Parathyroid adenoma (tissue), 2 donors: Measurements from ENCODE around the gene ADAM22.

Source experiments
- H2AFZ ChIP-seq: fragments of 300-600 bp; sonication (generic); one replicate; pipeline ENCODE4 v1.7.0; 2017; ENCODE audit warnings: antibody characterized with exemption, mild to moderate bottlenecking
- H3K27ac ChIP-seq: fragments of 300-600 bp; sonication (generic); one replicate; pipeline ENCODE4 v1.7.0; 2017
- H3K27me3 ChIP-seq: fragments of 300-600 bp; sonication (generic); one replicate; pipeline ENCODE4 v1.7.0; 2017; ENCODE audit warnings: low read length; ENCODE audit not compliant: control insufficient read depth, insufficient read depth
- H3K36me3 ChIP-seq: fragments of 300-600 bp; sonication (generic); one replicate; pipeline ENCODE4 v1.7.0; 2017; ENCODE audit warnings: low read length; ENCODE audit not compliant: control insufficient read depth, insufficient read depth
- H3K4me1 ChIP-seq: fragments of 300-600 bp; sonication (generic); one replicate; pipeline ENCODE4 v1.7.0; 2017; ENCODE audit warnings: control low read depth
- H3K4me2 ChIP-seq: fragments of 300-600 bp; sonication (generic); one replicate; pipeline ENCODE4 v1.7.0; 2017; ENCODE audit warnings: low read length
- H3K4me3 ChIP-seq: fragments of 300-600 bp; sonication (generic); one replicate; pipeline ENCODE4 v1.7.0; 2017; ENCODE audit warnings: low read depth, low read length
- H3K79me2 ChIP-seq: fragments of 300-600 bp; sonication (generic); one replicate; pipeline ENCODE4 v1.7.0; 2017; ENCODE audit warnings: control low read depth
- H3K9ac ChIP-seq: fragments of 300-600 bp; sonication (generic); one replicate; pipeline ENCODE4 v1.7.0; 2017; ENCODE audit warnings: mild to moderate bottlenecking
- H3K9me3 ChIP-seq: fragments of 300-600 bp; sonication (generic); one replicate; pipeline ENCODE4 v1.7.0; 2017; ENCODE audit warnings: low read length; ENCODE audit not compliant: control insufficient read depth
- CTCF ChIP-seq: fragments of 300-600 bp; sonication (generic); IDR thresholded peaks from one replicate; pipeline ENCODE4 v1.7.0; 2017; ENCODE audit warnings: antibody characterized with exemption, mild to moderate bottlenecking
- donor health status: primary hyperparathyroidism.

Gene ADAM22

GRCh38 chr7:88204525-88205110 lies 270.6 kb downstream of the ADAM22 start:
- H3K4me2 ChIP-seq = no peak overlapping the region
- no peak for TF ChIP-seq CTCF

GRCh38 chr7:88205179-88205578 lies 271.1 kb downstream of the ADAM22 start:
- no peak overlapping the region for H3K9ac ChIP-seq
- H2AFZ ChIP-seq = no peak overlapping the region
- TF ChIP-seq CTCF = no peak
- no peaks in the 10 kb centered on the region for H3K4me1 ChIP-seq
- no peaks in the 10 kb centered on the region for H3K79me2 ChIP-seq
- H3K9me3 ChIP-seq = no peaks in the 10 kb centered on the region
- H3K36me3 ChIP-seq = no peaks in the 10 kb centered on the region
- no peak overlapping the region for H3K4me3 ChIP-seq
- H3K4me2 ChIP-seq = no peak overlapping the region
- no peak overlapping the region for H3K27ac ChIP-seq
- H3K27me3 ChIP-seq = no peaks in the 10 kb centered on the region

More at GRCh38 chr7:88204525-88205110, 270.6 kb downstream of the ADAM22 start:
- H2AFZ ChIP-seq = no peak overlapping the region
- H3K36me3 ChIP-seq = no peaks in the 10 kb centered on the region
- no peak overlapping the region for H3K9ac ChIP-seq
- H3K9me3 ChIP-seq = no peaks in the 10 kb centered on the region
- H3K4me3 ChIP-seq = no peak overlapping the region
- H3K27ac ChIP-seq = no peak overlapping the region
- no peaks in the 10 kb centered on the region for H3K79me2 ChIP-seq
- H3K27me3 ChIP-seq = no peaks in the 10 kb centered on the region
- H3K4me1 ChIP-seq = no peaks in the 10 kb centered on the region

GRCh38 chr7:88206254-88206653 lies 272.2 kb downstream of the ADAM22 start:
- Histone ChIP-seq H3K4me1 (no peaks in the 10 kb centered on the region), H3K4me3 (no peak overlapping the region), H3K4me2 (no peak overlapping the region), H3K27me3 (no peaks in the 10 kb centered on the region), H3K9me3 (no peaks in the 10 kb centered on the region), H3K36me3 (no peaks in the 10 kb centered on the region), H3K9ac (no peak overlapping the region), H3K79me2 (no peaks in the 10 kb centered on the region), H3K27ac (no peak overlapping the region), H2AFZ (no peak overlapping the region)
- no peak for TF ChIP-seq CTCF

GRCh38 chr7:88208521-88208920 lies 274.5 kb downstream of the ADAM22 start:
- no peaks in the 10 kb centered on the region for H3K79me2 ChIP-seq
- H3K4me3 ChIP-seq = no peak overlapping the region
- no peak overlapping the region for H2AFZ ChIP-seq
- H3K27ac ChIP-seq = no peak overlapping the region
- H3K27me3 ChIP-seq = no peaks in the 10 kb centered on the region
- no peak overlapping the region for H3K4me2 ChIP-seq
- no peak for TF ChIP-seq CTCF
- no peaks in the 10 kb centered on the region for H3K36me3 ChIP-seq
- no peaks in the 10 kb centered on the region for H3K9me3 ChIP-seq
- no peak overlapping the region for H3K9ac ChIP-seq
- no peaks in the 10 kb centered on the region for H3K4me1 ChIP-seq

GRCh38 chr7:88212918-88213317 lies 278.9 kb downstream of the ADAM22 start:
- Histone ChIP-seq H3K4me1 (no peaks in the 10 kb centered on the region), H3K27me3 (no peaks in the 10 kb centered on the region), H3K36me3 (no peaks in the 10 kb centered on the region), H3K27ac (no peak overlapping the region), H3K4me2 (no peak overlapping the region), H3K79me2 (no peaks in the 10 kb centered on the region), H2AFZ (no peak overlapping the region), H3K4me3 (no peak overlapping the region), H3K9ac (no peak overlapping the region), H3K9me3 (no peaks in the 10 kb centered on the region)
- no peak for TF ChIP-seq CTCF
